ENCODE results near the gene ADNP. TPM values are rescaled to one million over a fixed set of nuclear protein-coding genes. Genes with fewer than 3 reads are reported as not detected.

The ADNP gene
- total and polyA plus RNA-seq, 2 of the 13 experiments (the other 11 are each of a cell fraction or from before 2014, with no cell fraction given), result 21.0 to 21.5 TPM

DNA sequence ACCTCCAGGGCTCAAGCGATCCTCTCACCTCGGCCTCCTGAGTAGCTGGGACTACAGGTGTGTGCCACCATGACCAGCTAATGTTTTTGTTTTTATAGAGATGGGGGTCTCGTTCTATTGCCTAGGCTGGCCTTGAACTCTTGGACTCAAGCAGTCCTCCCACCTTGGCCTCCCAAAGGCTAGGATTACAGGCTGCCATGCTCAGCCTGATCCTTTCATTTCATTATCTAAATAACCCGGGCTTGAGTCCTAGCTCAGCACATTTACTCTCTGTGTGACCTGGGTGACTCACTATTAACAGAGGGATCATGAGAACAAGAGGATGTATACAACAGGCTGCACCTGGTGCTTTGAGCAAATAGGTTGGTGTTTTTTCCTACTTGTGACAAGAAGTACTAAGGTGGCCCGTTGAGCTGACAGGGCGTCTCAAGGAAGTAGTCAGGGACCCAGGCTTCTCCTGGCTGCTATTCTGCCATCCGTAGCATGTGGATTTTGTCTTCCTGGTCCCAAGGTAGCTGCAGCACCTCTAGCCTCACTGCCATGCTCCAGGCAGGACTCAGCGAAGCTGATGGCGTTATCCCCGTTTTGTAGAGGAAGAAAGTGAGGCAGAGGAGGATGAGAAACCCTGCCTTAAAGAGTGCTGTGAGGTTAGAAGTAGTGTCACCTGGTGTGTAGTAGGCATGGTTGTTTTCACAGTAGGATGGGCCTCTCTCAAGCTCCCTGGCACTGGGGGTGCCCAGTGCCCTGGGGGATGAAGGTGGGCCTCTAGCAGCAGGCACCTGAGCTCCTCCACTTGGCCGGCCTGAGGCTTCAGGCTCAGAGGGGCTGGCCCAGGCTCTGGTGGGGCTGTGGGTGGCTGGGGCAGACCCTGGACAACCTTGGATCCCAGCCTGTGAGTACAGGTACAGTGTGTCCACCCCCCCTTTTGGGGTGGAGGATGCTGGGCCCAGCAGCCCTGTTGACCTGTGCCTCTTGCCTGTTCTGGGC lies 62.4 kb downstream of the ADNP start (continued):
- TF ChIP-seq DPF2 (CRISPR knock-in tag; IDR thresholded peaks at IDR 0.05; ENCODE audit: borderline replicate concordance, low read depth) (0 out of 2 replicates have a peak, but pooled peaks have one; percentile 40), HMG20A (CRISPR knock-in tag; IDR thresholded peaks at IDR 0.05; ENCODE audit: borderline replicate concordance) (no peak), ADNP (CRISPR knock-in tag; IDR thresholded peaks at IDR 0.05) (no peak), MAFG (CRISPR knock-in tag; IDR thresholded peaks at IDR 0.05) (no peak), ZNF496 (CRISPR knock-in tag; IDR thresholded peaks at IDR 0.05; ENCODE audit: insufficient replicate concordance) (no peak), TARDBP (CRISPR knock-in tag; IDR thresholded peaks at IDR 0.05) (no peak), ZNF550 (CRISPR knock-in tag; IDR thresholded peaks at IDR 0.05; ENCODE audit: borderline replicate concordance) (no peak), EP300 (IDR thresholded peaks at IDR 0.05; ENCODE audit: low read depth in 2 of 2, low read length in 2 of 2) (peak in 1 of 2 experiments; percentile 37; a peak in 1 of 4 replicates), EP300 (CRISPR knock-in tag; IDR thresholded peaks at IDR 0.05; ENCODE audit: borderline replicate concordance) (peak; percentile 27; the same call in 1 of the 2 replicates), ZKSCAN8 (CRISPR knock-in tag; IDR thresholded peaks at IDR 0.05; ENCODE audit: borderline replicate concordance) (peak; percentile 99), HMGXB3 (CRISPR knock-in tag; IDR thresholded peaks at IDR 0.05; ENCODE audit: borderline replicate concordance) (no peak), SIX4 (CRISPR knock-in tag; IDR thresholded peaks at IDR 0.05) (no peak), ZSCAN22 (CRISPR knock-in tag; IDR thresholded peaks at IDR 0.05) (no peak), ZNF816 (CRISPR knock-in tag; IDR thresholded peaks at IDR 0.05; ENCODE audit: borderline replicate concordance) (no peak), BRF2 (CRISPR knock-in tag; IDR thresholded peaks at IDR 0.05) (no peak), RBAK (CRISPR knock-in tag; IDR thresholded peaks at IDR 0.05) (no peak)
- TF ChIP-seq, protein P1, sequence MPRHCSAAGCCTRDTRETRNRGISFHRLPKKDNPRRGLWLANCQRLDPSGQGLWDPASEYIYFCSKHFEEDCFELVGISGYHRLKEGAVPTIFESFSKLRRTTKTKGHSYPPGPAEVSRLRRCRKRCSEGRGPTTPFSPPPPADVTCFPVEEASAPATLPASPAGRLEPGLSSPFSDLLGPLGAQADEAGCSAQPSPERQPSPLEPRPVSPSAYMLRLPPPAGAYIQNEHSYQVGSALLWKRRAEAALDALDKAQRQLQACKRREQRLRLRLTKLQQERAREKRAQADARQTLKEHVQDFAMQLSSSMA (CRISPR knock-in tag; IDR thresholded peaks at IDR 0.05), result no peak
- TF ChIP-seq, protein P2, sequence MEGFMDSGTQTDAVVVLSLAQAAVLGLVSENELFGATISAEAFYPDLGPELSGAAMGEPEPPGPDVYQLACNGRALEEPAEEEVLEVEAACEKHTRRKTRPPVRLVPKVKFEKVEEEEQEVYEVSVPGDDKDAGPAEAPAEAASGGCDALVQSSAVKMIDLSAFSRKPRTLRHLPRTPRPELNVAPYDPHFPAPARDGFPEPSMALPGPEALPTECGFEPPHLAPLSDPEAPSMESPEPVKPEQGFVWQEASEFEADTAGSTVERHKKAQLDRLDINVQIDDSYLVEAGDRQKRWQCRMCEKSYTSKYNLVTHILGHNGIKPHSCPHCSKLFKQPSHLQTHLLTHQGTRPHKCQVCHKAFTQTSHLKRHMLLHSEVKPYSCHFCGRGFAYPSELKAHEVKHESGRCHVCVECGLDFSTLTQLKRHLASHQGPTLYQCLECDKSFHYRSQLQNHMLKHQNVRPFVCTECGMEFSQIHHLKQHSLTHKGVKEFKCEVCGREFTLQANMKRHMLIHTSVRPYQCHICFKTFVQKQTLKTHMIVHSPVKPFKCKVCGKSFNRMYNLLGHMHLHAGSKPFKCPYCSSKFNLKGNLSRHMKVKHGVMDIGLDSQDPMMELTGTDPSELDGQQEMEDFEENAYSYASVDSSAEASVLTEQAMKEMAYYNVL (CRISPR knock-in tag; IDR thresholded peaks at IDR 0.05; ENCODE audit: borderline replicate concordance), result 0 out of 2 replicates have a peak, but pooled peaks have one; percentile 35

Measured in HepG2 (cell line).